Measurements from ENCODE around the gene UBE2K.
A peak's percentile ranks its signal among the peaks of the same experiment; 100 is the strongest.
"Not testable (repeated sequence)": the region's sequence is repeated elsewhere in the genome, so short reads cannot be mapped to it uniquely, and the experiment has no call there.

UBE2K gene

GRCh38 chr4:39717743-39718142 is 19.8 kb downstream of the UBE2K start:
- not testable (repeated sequence) for H3K9me3 ChIP-seq (ENCODE audit: insufficient read depth, low read depth, low read length); H3K9ac ChIP-seq (ENCODE audit: low read length); H2AFZ ChIP-seq (ENCODE audit: insufficient read depth, low read length, poor library complexity); H3K4ac ChIP-seq (ENCODE audit: low read depth, low read length); H3K27ac ChIP-seq (ENCODE audit: low read depth, low read length); H3K4me2 ChIP-seq (ENCODE audit: low read length); H2BK12ac ChIP-seq (ENCODE audit: low read length); H3K4me3 ChIP-seq (ENCODE audit: low read depth, low read length); H3K79me1 ChIP-seq (ENCODE audit: low read length); H3K14ac ChIP-seq (ENCODE audit: low read length); H3K27me3 ChIP-seq (ENCODE audit: insufficient read depth, low read length); H3K4me1 ChIP-seq (ENCODE audit: control insufficient read depth in 1 of 2, insufficient read depth in 2 of 2, low read length in 2 of 2); H2BK120ac ChIP-seq (ENCODE audit: insufficient read depth, low read length, poor library complexity); H2BK5ac ChIP-seq (ENCODE audit: low read depth, low read length, poor library complexity); H3K23ac ChIP-seq (ENCODE audit: low read length); H4K91ac ChIP-seq (ENCODE audit: low read depth, low read length); H4K8ac ChIP-seq (ENCODE audit: low read depth, low read length); H3K18ac ChIP-seq (ENCODE audit: low read length); H4K12ac ChIP-seq (ENCODE audit: low read depth, low read length); H2AK5ac ChIP-seq (ENCODE audit: low read length); DNase-seq
- peaks cover 21% of the 10 kb centered on the region for H3K79me2 ChIP-seq (ENCODE audit: control insufficient read depth, insufficient read depth, low read length, poor library complexity)
- peaks cover 2 to 12% of the 10 kb centered on the region in 2 experiments for H3K36me3 ChIP-seq (ENCODE audit: control insufficient read depth in 1 of 2, insufficient read depth in 2 of 2, low read length in 2 of 2)
- no CpG with 5 or more reads among the region's 19 CpGs for WGBS (ENCODE audit: extremely low coverage, insufficient coverage, insufficient read length)

- no CpG with 5 or more reads among the region's 33 CpGs for WGBS (ENCODE audit: extremely low coverage, insufficient coverage, insufficient read length)
- Histone ChIP-seq H2AK5ac (ENCODE audit: low read length) (no peak overlapping the region), H4K91ac (ENCODE audit: low read depth, low read length) (no peak overlapping the region), H3K23ac (ENCODE audit: low read length) (no peak overlapping the region), H2BK12ac (ENCODE audit: low read length) (no peak overlapping the region), H3K36me3 (ENCODE audit: control insufficient read depth in 1 of 2, insufficient read depth in 2 of 2, low read length in 2 of 2) (peaks cover 2 to 14% of the 10 kb centered on the region in 2 experiments), H4K12ac (ENCODE audit: low read depth, low read length) (no peak overlapping the region), H2AFZ (ENCODE audit: insufficient read depth, low read length, poor library complexity) (no peak overlapping the region), H3K9ac (ENCODE audit: low read length) (no peak overlapping the region), H3K79me2 (ENCODE audit: control insufficient read depth, insufficient read depth, low read length, poor library complexity) (peaks cover 25% of the 10 kb centered on the region), H3K79me1 (ENCODE audit: low read length) (no peaks in the 10 kb centered on the region), H3K18ac (ENCODE audit: low read length) (peak overlapping the region; percentile 18), H3K4me2 (ENCODE audit: low read length) (no peak overlapping the region), H2BK120ac (ENCODE audit: insufficient read depth, low read length, poor library complexity) (no peak overlapping the region), H4K8ac (ENCODE audit: low read depth, low read length) (no peak overlapping the region), H3K9me3 (ENCODE audit: insufficient read depth, low read depth, low read length) (no peaks in the 10 kb centered on the region), H2BK5ac (ENCODE audit: low read depth, low read length, poor library complexity) (no peak overlapping the region), H3K14ac (ENCODE audit: low read length) (no peak overlapping the region), H3K27me3 (ENCODE audit: insufficient read depth, low read length) (no peaks in the 10 kb centered on the region), H3K4me1 (ENCODE audit: control insufficient read depth in 1 of 2, insufficient read depth in 2 of 2, low read length in 2 of 2) (peaks cover 7% of the 10 kb centered on the region in 2 experiments), H3K4ac (ENCODE audit: low read depth, low read length) (peak overlapping the region; percentile 12), H3K27ac (ENCODE audit: low read depth, low read length) (no peak overlapping the region), H3K4me3 (ENCODE audit: low read depth, low read length) (no peak overlapping the region)
- DNase-seq: peak; percentile 40 to 79
Measured at GRCh38 chr4:39718366-39719323, 20.7 kb downstream of the UBE2K start.

DNA sequence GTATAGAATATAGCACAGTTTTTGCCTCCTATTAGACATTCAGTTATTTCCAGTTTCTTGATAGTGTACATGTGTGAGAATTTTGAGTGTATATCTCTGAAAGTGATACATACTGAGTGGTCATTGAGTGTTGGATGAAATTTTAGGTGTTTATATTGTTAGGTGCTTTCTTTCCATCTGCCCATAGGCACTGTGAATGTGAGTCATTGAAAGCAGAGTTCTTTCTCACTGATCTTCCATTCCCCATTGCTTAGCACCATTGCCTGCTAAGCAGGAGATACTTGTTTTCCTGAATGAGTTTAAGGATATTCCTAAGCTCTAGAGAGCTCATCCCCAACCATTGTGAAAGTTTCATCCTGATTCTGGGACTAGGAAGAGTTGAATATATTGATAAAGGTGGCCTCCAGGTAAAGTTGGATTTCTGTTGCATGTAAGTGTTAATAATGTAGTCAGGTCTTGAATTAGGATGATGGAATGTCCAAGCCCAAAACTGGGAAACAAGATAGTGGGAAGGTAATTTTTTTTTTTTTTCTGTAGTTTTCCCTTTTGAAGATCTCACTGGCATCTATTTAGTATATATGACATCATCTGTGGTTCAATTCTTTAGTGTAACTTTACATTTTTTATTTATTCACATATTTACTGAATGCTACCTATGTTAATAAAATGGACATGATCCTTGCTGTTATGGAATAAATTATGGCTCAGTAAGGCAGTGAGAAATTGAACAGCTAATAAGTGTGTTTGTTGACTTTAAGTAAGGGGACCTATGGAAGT is 22.1 kb downstream of the UBE2K start:
- H3K14ac ChIP-seq (ENCODE audit: low read length): no peak overlapping the region
- peaks cover 4 to 10% of the 10 kb centered on the region in 2 experiments for H3K36me3 ChIP-seq (ENCODE audit: control insufficient read depth in 1 of 2, insufficient read depth in 2 of 2, low read length in 2 of 2)
- no peak overlapping the region for H2AK5ac ChIP-seq (ENCODE audit: low read length)
- no peaks in the 10 kb centered on the region for H3K9me3 ChIP-seq (ENCODE audit: insufficient read depth, low read depth, low read length)
- DNase-seq: peak; percentile 44 to 77
- no peak overlapping the region for H3K4ac ChIP-seq (ENCODE audit: low read depth, low read length)
- no peak overlapping the region for H4K12ac ChIP-seq (ENCODE audit: low read depth, low read length)
- no peaks in the 10 kb centered on the region for H3K79me1 ChIP-seq (ENCODE audit: low read length)
- no peak overlapping the region for H3K9ac ChIP-seq (ENCODE audit: low read length)
- H3K4me2 ChIP-seq (ENCODE audit: low read length): no peak overlapping the region
- peaks cover 23% of the 10 kb centered on the region for H3K79me2 ChIP-seq (ENCODE audit: control insufficient read depth, insufficient read depth, low read length, poor library complexity)
- H3K4me3 ChIP-seq (ENCODE audit: low read depth, low read length): no peak overlapping the region
- H2BK5ac ChIP-seq (ENCODE audit: low read depth, low read length, poor library complexity): no peak overlapping the region
- H2AFZ ChIP-seq (ENCODE audit: insufficient read depth, low read length, poor library complexity): no peak overlapping the region
- no peak overlapping the region for H4K91ac ChIP-seq (ENCODE audit: low read depth, low read length)
- peaks cover 9 to 12% of the 10 kb centered on the region in 2 experiments for H3K4me1 ChIP-seq (ENCODE audit: control insufficient read depth in 1 of 2, insufficient read depth in 2 of 2, low read length in 2 of 2)
- no peak overlapping the region for H3K27ac ChIP-seq (ENCODE audit: low read depth, low read length)
- H4K8ac ChIP-seq (ENCODE audit: low read depth, low read length): no peak overlapping the region
- no peak overlapping the region for H3K18ac ChIP-seq (ENCODE audit: low read length)
- no peaks in the 10 kb centered on the region for H3K27me3 ChIP-seq (ENCODE audit: insufficient read depth, low read length)
- no peak overlapping the region for H3K23ac ChIP-seq (ENCODE audit: low read length)
- H2BK120ac ChIP-seq (ENCODE audit: insufficient read depth, low read length, poor library complexity): no peak overlapping the region
- H2BK12ac ChIP-seq (ENCODE audit: low read length): no peak overlapping the region

DNA sequence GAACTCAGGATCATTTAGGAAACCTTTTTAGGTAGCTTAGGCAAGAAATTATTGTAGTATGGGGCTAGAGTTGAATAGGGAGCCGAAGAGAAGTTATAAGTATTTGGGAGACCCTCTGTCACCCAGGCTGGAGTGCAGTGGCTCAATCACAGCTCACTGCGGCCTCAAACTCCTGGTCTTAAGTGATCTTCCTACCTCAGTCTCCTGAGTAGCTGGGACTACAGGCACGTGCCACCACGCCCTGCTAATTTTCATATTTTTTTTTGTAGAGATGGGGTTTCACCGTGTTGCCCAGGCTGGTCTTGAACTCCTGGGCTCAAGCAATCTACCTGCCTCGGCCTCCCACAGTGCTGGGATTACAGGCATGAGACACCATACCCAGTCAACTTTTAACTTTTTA is 23.3 kb downstream of the UBE2K start:
- not testable (repeated sequence) for H3K4me2 ChIP-seq (ENCODE audit: low read length); H2BK12ac ChIP-seq (ENCODE audit: low read length); DNase-seq; H3K18ac ChIP-seq (ENCODE audit: low read length); H3K27me3 ChIP-seq (ENCODE audit: insufficient read depth, low read length); H3K9ac ChIP-seq (ENCODE audit: low read length); H2AFZ ChIP-seq (ENCODE audit: insufficient read depth, low read length, poor library complexity); H2BK120ac ChIP-seq (ENCODE audit: insufficient read depth, low read length, poor library complexity); H3K4me3 ChIP-seq (ENCODE audit: low read depth, low read length); H3K36me3 ChIP-seq (ENCODE audit: control insufficient read depth in 1 of 2, insufficient read depth in 2 of 2, low read length in 2 of 2); H3K79me1 ChIP-seq (ENCODE audit: low read length); H2BK5ac ChIP-seq (ENCODE audit: low read depth, low read length, poor library complexity); H3K9me3 ChIP-seq (ENCODE audit: insufficient read depth, low read depth, low read length); H4K12ac ChIP-seq (ENCODE audit: low read depth, low read length); H4K8ac ChIP-seq (ENCODE audit: low read depth, low read length); H3K14ac ChIP-seq (ENCODE audit: low read length); H3K27ac ChIP-seq (ENCODE audit: low read depth, low read length); H3K23ac ChIP-seq (ENCODE audit: low read length); H2AK5ac ChIP-seq (ENCODE audit: low read length); H4K91ac ChIP-seq (ENCODE audit: low read depth, low read length)
- Histone ChIP-seq H3K79me2 (ENCODE audit: control insufficient read depth, insufficient read depth, low read length, poor library complexity) (peaks cover 25% of the 10 kb centered on the region), H3K4me1 (ENCODE audit: control insufficient read depth in 1 of 2, insufficient read depth in 2 of 2, low read length in 2 of 2) (peaks cover 11 to 13% of the 10 kb centered on the region in 2 experiments), H3K4ac (ENCODE audit: low read depth, low read length) (peak overlapping the region; percentile 96)
- WGBS (ENCODE audit: extremely low coverage, insufficient coverage, insufficient read length): no CpG with 5 or more reads among the region's 6 CpGs

Data from trophoblast cell (in vitro differentiated cells and primary cell).